ENCODE results near the gene GPANK1. TPM values are rescaled to one million over a fixed set of nuclear protein-coding genes. Genes with fewer than 3 reads are reported as not detected.
"Not testable (repeated sequence)": the region's sequence is repeated elsewhere in the genome, so short reads cannot be mapped to it uniquely, and the experiment has no call there.

GPANK1 gene
- total and polyA plus RNA-seq, 2 donors (not counting 1 experiment from before 2014, with no cell fraction given) = 22.6 to 24.3 TPM

- Histone ChIP-seq H3K27me3 (replicated peaks in 1 of 4; ENCODE audit: control extremely low read depth in 1 of 4, control insufficient read depth in 3 of 4, insufficient read depth in 4 of 4, low read length in 3 of 4) (peaks cover 0 to 6% (median 0%) of the 10 kb centered on the region in 4 experiments), H3K9me3 (ENCODE audit: control extremely low read depth in 1 of 3, control insufficient read depth in 2 of 3, insufficient read depth in 1 of 3, low read length in 2 of 3) (no peaks in the 10 kb centered on the region), H2AFZ (ENCODE audit: insufficient read depth, low read depth, low read length, poor library complexity, severe bottlenecking) (peak overlapping the region; percentile 46), H3K4me3 (ENCODE audit: control extremely low read depth in 1 of 5, extremely low read depth in 1 of 5, insufficient read depth in 1 of 5, low read depth in 2 of 5, low read length in 4 of 5) (no peak overlapping the region), H3K4me1 (ENCODE audit: control insufficient read depth in 2 of 2, insufficient read depth in 2 of 2, low read length in 2 of 2) (peaks cover 10 to 16% of the 10 kb centered on the region in 2 donors), H3K36me3 (replicated peaks in 1 of 2; ENCODE audit: control extremely low read depth in 1 of 2, control insufficient read depth in 1 of 2, extremely low read depth in 1 of 2, insufficient read depth in 2 of 2, low read length in 1 of 2) (no peaks in the 10 kb centered on the region), H3K27ac (ENCODE audit: low read length in 2 of 2) (no peak overlapping the region), H3K9ac (ENCODE audit: low read length) (no peak overlapping the region), H4K20me1 (ENCODE audit: control insufficient read depth, insufficient read depth, low read length, poor library complexity, severe bottlenecking) (no peaks in the 10 kb centered on the region), H3K4me2 (replicated peaks; ENCODE audit: low read depth, low read length, poor library complexity, severe bottlenecking) (peak overlapping the region; percentile 42), H3K79me2 (ENCODE audit: control insufficient read depth, insufficient read depth, low read length) (no peaks in the 10 kb centered on the region)
- Mint-ChIP-seq H3K4me1 (peaks cover 14% of the 10 kb centered on the region), H3K27ac (no peak overlapping the region), H3K27me3 (peaks cover 3% of the 10 kb centered on the region), H3K4me3 (no peak overlapping the region), H3K9me3 (ENCODE audit: insufficient read depth) (no peaks in the 10 kb centered on the region)
- 80% methylated on average over 5 of the region's 5 CpGs for WGBS (ENCODE audit: insufficient coverage)
- intact Hi-C loops (cut with micrococcal nuclease) = no loop called here
- POLR2A ChIA-PET = no interaction called here
- TF ChIP-seq, protein P1, sequence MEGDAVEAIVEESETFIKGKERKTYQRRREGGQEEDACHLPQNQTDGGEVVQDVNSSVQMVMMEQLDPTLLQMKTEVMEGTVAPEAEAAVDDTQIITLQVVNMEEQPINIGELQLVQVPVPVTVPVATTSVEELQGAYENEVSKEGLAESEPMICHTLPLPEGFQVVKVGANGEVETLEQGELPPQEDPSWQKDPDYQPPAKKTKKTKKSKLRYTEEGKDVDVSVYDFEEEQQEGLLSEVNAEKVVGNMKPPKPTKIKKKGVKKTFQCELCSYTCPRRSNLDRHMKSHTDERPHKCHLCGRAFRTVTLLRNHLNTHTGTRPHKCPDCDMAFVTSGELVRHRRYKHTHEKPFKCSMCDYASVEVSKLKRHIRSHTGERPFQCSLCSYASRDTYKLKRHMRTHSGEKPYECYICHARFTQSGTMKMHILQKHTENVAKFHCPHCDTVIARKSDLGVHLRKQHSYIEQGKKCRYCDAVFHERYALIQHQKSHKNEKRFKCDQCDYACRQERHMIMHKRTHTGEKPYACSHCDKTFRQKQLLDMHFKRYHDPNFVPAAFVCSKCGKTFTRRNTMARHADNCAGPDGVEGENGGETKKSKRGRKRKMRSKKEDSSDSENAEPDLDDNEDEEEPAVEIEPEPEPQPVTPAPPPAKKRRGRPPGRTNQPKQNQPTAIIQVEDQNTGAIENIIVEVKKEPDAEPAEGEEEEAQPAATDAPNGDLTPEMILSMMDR (IDR thresholded peaks at IDR 0.05) = no peak
- no peak for TF ChIP-seq EZH2 (IDR thresholded peaks at IDR 0.05; ENCODE audit: borderline replicate concordance, insufficient read depth, low read depth, low read length, poor library complexity, severe bottlenecking)
- ATAC-seq (ENCODE audit: low read depth) = no peak
- CTCF ChIA-PET = interaction anchor here (1.0 to 3.3 kb wide), 3 partner anchors 17 to 120 kb away, joined by 3 to 17 read pairs (median 14); no protein-coding TSS in a partner anchor
- DNase-seq = no peak
Observed at GRCh38 chr6:31710523-31711219, 45.9 kb upstream of the GPANK1 start.

DNA sequence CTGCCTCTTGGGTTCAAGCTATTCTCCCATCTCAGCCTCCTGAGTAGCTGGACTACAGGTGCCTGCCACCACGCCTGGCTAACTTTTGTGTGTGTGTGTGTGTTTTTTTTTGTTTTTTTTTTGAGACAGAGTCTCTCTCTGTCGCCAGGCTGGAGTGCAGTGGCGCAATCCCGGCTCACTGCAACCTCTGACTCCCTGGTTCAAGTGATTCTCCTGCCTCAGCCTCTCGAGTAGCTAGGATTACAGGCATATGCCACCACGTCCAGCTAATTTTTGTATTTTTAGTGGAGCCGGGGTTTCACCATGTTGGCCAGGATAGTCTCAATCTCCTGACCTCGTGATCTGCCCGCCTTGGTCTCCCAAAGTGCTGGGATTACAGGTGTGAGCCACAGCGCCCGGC is 44.4 kb upstream of the GPANK1 start:
- H3K4me3 Mint-ChIP-seq; H3K27ac Mint-ChIP-seq; POLR2A ChIA-PET; H3K27me3 Mint-ChIP-seq; H2AFZ ChIP-seq (ENCODE audit: insufficient read depth, low read depth, low read length, poor library complexity, severe bottlenecking); H3K79me2 ChIP-seq (ENCODE audit: control insufficient read depth, insufficient read depth, low read length); H3K27ac ChIP-seq (ENCODE audit: low read length in 2 of 2); H3K4me2 ChIP-seq (replicated peaks; ENCODE audit: low read depth, low read length, poor library complexity, severe bottlenecking); intact Hi-C loops (cut with micrococcal nuclease); DNase-seq; H3K27me3 ChIP-seq (replicated peaks in 1 of 4; ENCODE audit: control extremely low read depth in 1 of 4, control insufficient read depth in 3 of 4, insufficient read depth in 4 of 4, low read length in 3 of 4); H3K9ac ChIP-seq (ENCODE audit: low read length); ATAC-seq (ENCODE audit: low read depth); H3K4me3 ChIP-seq (ENCODE audit: control extremely low read depth in 1 of 5, extremely low read depth in 1 of 5, insufficient read depth in 1 of 5, low read depth in 2 of 5, low read length in 4 of 5); H3K36me3 ChIP-seq (replicated peaks in 1 of 2; ENCODE audit: control extremely low read depth in 1 of 2, control insufficient read depth in 1 of 2, extremely low read depth in 1 of 2, insufficient read depth in 2 of 2, low read length in 1 of 2); CTCF ChIA-PET; H4K20me1 ChIP-seq (ENCODE audit: control insufficient read depth, insufficient read depth, low read length, poor library complexity, severe bottlenecking); H3K9me3 Mint-ChIP-seq (ENCODE audit: insufficient read depth); H3K9me3 ChIP-seq (ENCODE audit: control extremely low read depth in 1 of 3, control insufficient read depth in 2 of 3, insufficient read depth in 1 of 3, low read length in 2 of 3): not testable (repeated sequence)
- peaks cover 10 to 16% of the 10 kb centered on the region in 2 donors for H3K4me1 ChIP-seq (ENCODE audit: control insufficient read depth in 2 of 2, insufficient read depth in 2 of 2, low read length in 2 of 2)
- 97% methylated on average over 8 of the region's 11 CpGs for WGBS (ENCODE audit: insufficient coverage)
- H3K4me1 Mint-ChIP-seq = peaks cover 14% of the 10 kb centered on the region

All from B cell (primary cell).